Ovary (tissue), 9 donors: Measurements from ENCODE around the gene PAGR1. TPM values are rescaled to one million over a fixed set of nuclear protein-coding genes. Genes with fewer than 3 reads are reported as not detected.
"Not testable (repeated sequence)": the region's sequence is repeated elsewhere in the genome, so short reads cannot be mapped to it uniquely, and the experiment has no call there.

Source experiments
- DNase-seq, 5 donors: peaks; one replicate each; pipeline ENCODE4 v3.0.0-alpha.2; 2019 to 2020
- H3K27ac ChIP-seq, 2 donors: fragments of 200-600 bp; one replicate each; pipeline versions ENCODE4 v1.5.1 to v1.8.0; 2019 to 2022
- H3K27me3 ChIP-seq: fragments of 200-600 bp; one replicate; pipeline ENCODE4 v1.8.0; 2022
- H3K36me3 ChIP-seq: fragments of 200-600 bp; sonication (generic); one replicate; pipeline ENCODE4 v1.5.1; 2019
- H3K4me1 ChIP-seq: one replicate; pipeline ENCODE4 v1.8.1; 2013; ENCODE audit warnings: mild to moderate bottlenecking, moderate library complexity; ENCODE audit not compliant: insufficient read depth
- H3K4me3 ChIP-seq: fragments of 200-600 bp; sonication (generic); one replicate; pipeline ENCODE4 v1.5.1; 2017
- H3K9me3 ChIP-seq, 2 donors: fragments of 200-600 bp in 1 of 2; sonication (generic) in 1 of 2; one replicate each; pipeline versions ENCODE4 v1.5.1 to v1.8.1; 2013 to 2019; ENCODE audit warnings: mild to moderate bottlenecking in 1 of 2, moderate library complexity in 1 of 2
- CTCF ChIP-seq, 3 donors: fragments of 450-650 bp in 2 of 3; fragments of 200-600 bp in 1 of 3; IDR thresholded peaks; one replicate each; pipeline versions ENCODE4 v1.5.1 to v1.8.0; 2016 to 2022; ENCODE audit warnings: antibody characterized with exemption in 3 of 3, mild to moderate bottlenecking in 1 of 3
- EP300 ChIP-seq: sonication (generic); formaldehyde crosslinking; IDR thresholded peaks from one replicate; pipeline ENCODE4 v1.6.1; 2017; ENCODE audit warnings: antibody characterized with exemption
- POLR2A ChIP-seq: fragments of 450-650 bp; IDR thresholded peaks from one replicate; pipeline ENCODE4 v1.6.1; 2017; ENCODE audit warnings: antibody characterized with exemption, mild to moderate bottlenecking, moderate library complexity
- WGBS, 3 donors: extraction: QIAGEN DNeasy Blood & Tissue Kit in 1 of 3; methylation state at CpG; one replicate each; pipeline versions ENCODE4 v1.1.5 to v1.1.7; 2013 to 2017; 5-methylcytosine and 5-hydroxymethylcytosine counted together
- intact Hi-C, 4 donors: fragments of 100-400 bp; cut with DNase I; formaldehyde crosslinking; loops; one replicate each; pipeline versions ENCODE4 v1.11.0 to v1.15.1; 2022 to 2023
- polyA plus RNA-seq, 2 donors: library from polyadenylated mRNA; stranded (reverse); fragments of 200-250 nt in 1 of 2; fragments of 350-450 nt in 1 of 2; fragmentation: Illumina TruSeq in 1 of 2; extraction: RNeasy Lipid Tissue Mini Kit (QIAGEN cat#74804) in 1 of 2; gene quantifications; one replicate each; pipeline ENCODE4 v1.2.3, GENCODE V29; 2013 to 2014
- total RNA-seq, 7 donors: library from RNA; depleted of rRNA in 2 of 7; stranded (reverse); fragments of >200 nt in 2 of 7; fragmentation: NEBNext Ultra II Directional in 3 of 7; extraction: Animal tissue kit (Norgen Biotek cat#: 25700) in 3 of 7; gene quantifications; one replicate each; pipeline versions ENCODE4 v1.1.0 to v1.2.4, GENCODE V29; 2016 to 2023
- donor health status: DM: no; HTN: no; CAD: no; lungs with moderate emphysema.
- donor health status: DM: no; HTN: no; CAD: no.
- donor health status: Bipolar disorder and iron deficiency.
- donor health status: DM: yes; HTN: yes; CAD: no.
- donor health status: DM: no; HTN: no; CAD: no.
- donor health status: DM: yes; HTN: yes; CAD: no.

The PAGR1 gene
- total and polyA plus RNA-seq, 9 donors: 13.9 to 83.6 (median 63.3) TPM

- no peaks in the 10 kb centered on the region for H3K9me3 ChIP-seq
- H3K27ac ChIP-seq: peak overlapping the region in 1 of 2 donors; percentile 28
- peaks cover 5% of the 10 kb centered on the region for H3K4me1 ChIP-seq
- TF ChIP-seq POLR2A: no peak
- TF ChIP-seq CTCF (IDR thresholded peaks at IDR 0.05): no peak
- TF ChIP-seq EP300: no peak
- H3K27me3 ChIP-seq: no peaks in the 10 kb centered on the region
- 74 to 90% (median 76%) methylated on average over 2 of the region's 2 CpGs for WGBS, 3 donors
- DNase-seq: no peak
- intact Hi-C loops: no loop called here
- no peaks in the 10 kb centered on the region for H3K36me3 ChIP-seq
- H3K4me3 ChIP-seq: no peak overlapping the region
These were observed 15.5 kb downstream of the PAGR1 start for GRCh38 chr16:29831490-29831889.

GRCh38 chr16:29833219-29833618, 17.3 kb downstream of the PAGR1 start:
- WGBS, 3 donors: 94 to 97% (median 97%) methylated on average over 4 of the region's 4 CpGs
- H3K36me3 ChIP-seq: not testable (repeated sequence)

GRCh38 chr16:29834079-29834478, 18.1 kb downstream of the PAGR1 start:
- Histone ChIP-seq H3K27ac (no peak overlapping the region), H3K36me3 (no peaks in the 10 kb centered on the region), H3K4me3 (no peak overlapping the region), H3K9me3 (no peaks in the 10 kb centered on the region), H3K27me3 (no peaks in the 10 kb centered on the region), H3K4me1 (peaks cover 1% of the 10 kb centered on the region)
- 91 to 97% (median 93%) methylated on average over 5 of the region's 5 CpGs for WGBS, 3 donors
- DNase-seq: no peak
- TF ChIP-seq CTCF (IDR thresholded peaks at IDR 0.05): no peak
- no peak for TF ChIP-seq POLR2A
- no peak for TF ChIP-seq EP300
- intact Hi-C loops: no loop called here

More at GRCh38 chr16:29833219-29833618, 17.3 kb downstream of the PAGR1 start:
- H3K27me3 ChIP-seq, H3K4me1 ChIP-seq, DNase-seq, H3K4me3 ChIP-seq, H3K9me3 ChIP-seq, H3K27ac ChIP-seq, intact Hi-C loops: not testable (repeated sequence)

GRCh38 chr16:29835926-29836325, 20.0 kb downstream of the PAGR1 start:
- H3K4me1 ChIP-seq: peaks cover 8% of the 10 kb centered on the region
- H3K9me3 ChIP-seq: no peaks in the 10 kb centered on the region
- H3K27ac ChIP-seq: no peak overlapping the region
- DNase-seq: no peak
- H3K36me3 ChIP-seq: no peaks in the 10 kb centered on the region
- no peak overlapping the region for H3K4me3 ChIP-seq
- no peaks in the 10 kb centered on the region for H3K27me3 ChIP-seq
- 76 to 84% (median 81%) methylated on average over 7 of the region's 7 CpGs for WGBS, 3 donors
- intact Hi-C loops: no loop called here
- no peak for TF ChIP-seq CTCF (IDR thresholded peaks at IDR 0.05)
- TF ChIP-seq POLR2A: no peak
- TF ChIP-seq EP300: no peak

GRCh38 chr16:29836623-29837022, 20.7 kb downstream of the PAGR1 start:
- 73 to 81% (median 76%) methylated on average over 15 of the region's 15 CpGs for WGBS, 3 donors
- Histone ChIP-seq H3K27me3 (no peaks in the 10 kb centered on the region), H3K4me1 (peaks cover 8% of the 10 kb centered on the region), H3K27ac (peak overlapping the region in 1 of 2 donors; percentile 10), H3K9me3 (no peaks in the 10 kb centered on the region), H3K36me3 (no peaks in the 10 kb centered on the region), H3K4me3 (no peak overlapping the region)
- TF ChIP-seq POLR2A: no peak
- no peak for TF ChIP-seq CTCF (IDR thresholded peaks at IDR 0.05)
- no peak for TF ChIP-seq EP300
- intact Hi-C loops: no loop called here
- no peak for DNase-seq
